Activated CD8-positive, alpha-beta memory T cell treated with anti-CD3 and anti-CD28 coated beads, Interleukin-2, amount 50 U/mL, for 48 hours (primary cell): ENCODE measurements around the gene ZCCHC8.
A peak's percentile ranks its signal among the peaks of the same experiment; 100 is the strongest.
"Not testable (repeated sequence)": the region's sequence is repeated elsewhere in the genome, so short reads cannot be mapped to it uniquely, and the experiment has no call there.

Source experiments
- DNase-seq: peaks from one replicate; pipeline ENCODE4 v3.0.0-alpha.2; 2020

Gene ZCCHC8

GRCh38 chr12:122506393-122506938, 5.7 kb upstream of the ZCCHC8 start:
- DNase-seq: no peak

GRCh38 chr12:122505419-122506051, 4.8 kb upstream of the ZCCHC8 start:
- no peak for DNase-seq

DNA sequence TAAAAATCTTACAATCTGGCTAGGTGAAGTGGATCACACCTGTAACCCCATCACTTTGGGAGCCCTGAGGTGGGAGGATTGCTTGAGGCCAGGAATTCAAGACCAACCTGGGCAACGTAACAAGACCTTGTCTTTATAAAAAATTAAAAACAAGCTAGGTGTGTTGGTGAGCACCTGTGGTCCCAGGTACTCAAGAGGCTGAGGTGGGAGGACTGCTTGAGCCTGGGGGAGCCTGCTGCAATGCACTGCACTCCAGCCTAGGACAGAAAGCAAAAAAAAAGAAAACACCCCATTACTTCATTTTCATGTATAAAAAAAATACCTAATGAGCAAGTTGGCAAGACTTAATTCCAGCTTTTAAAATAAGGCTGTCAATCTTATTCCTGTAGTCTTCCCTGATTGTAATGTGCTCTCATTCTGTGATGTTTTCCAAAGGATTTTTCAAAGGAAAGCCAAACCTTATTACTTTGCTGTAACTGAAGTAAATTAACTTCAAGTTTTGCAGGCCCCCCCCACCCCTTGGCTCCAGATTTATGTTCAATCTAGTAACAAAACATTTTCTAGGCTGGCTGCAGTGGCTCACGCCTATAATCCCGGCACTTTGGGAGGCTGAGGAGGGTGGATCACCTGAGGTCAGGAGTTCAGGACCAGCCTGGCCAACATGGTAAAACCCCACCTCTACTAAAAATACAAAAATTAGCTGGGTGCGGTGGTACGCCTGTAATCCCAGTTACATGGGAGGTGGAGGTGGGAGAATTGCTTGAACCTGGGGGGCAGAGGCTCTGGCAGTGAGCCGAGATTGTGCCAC, 3.3 kb upstream of the ZCCHC8 start:
- DNase-seq: no peak

DNA sequence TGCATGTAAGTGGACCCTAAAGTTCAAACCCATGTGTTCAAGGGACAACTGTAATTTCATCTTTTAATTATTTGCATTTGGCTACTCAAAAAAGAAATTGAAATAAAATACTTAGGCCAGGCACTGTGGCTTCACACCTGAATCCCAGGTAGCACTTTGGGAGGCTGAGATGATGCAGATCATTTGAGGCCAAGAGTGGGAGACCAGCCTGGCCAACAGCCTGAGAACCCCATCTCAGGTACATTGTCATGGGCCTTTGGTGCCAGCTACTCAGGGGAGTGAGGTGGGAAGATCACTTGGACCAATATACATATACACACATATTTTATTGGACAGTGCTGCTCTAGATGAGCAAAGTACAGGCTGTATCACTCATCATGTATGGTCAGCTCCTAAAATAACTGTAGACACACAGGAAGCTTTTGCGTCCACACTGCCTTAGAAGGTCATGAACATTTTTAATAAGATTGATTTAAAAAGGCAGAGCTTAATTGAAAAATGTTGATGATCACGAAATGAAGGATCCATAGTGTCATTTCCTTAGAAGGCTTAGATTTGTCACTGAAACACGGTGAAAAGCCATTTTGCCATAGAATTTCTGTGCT, 2.5 kb upstream of the ZCCHC8 start:
- DNase-seq: no peak

DNA sequence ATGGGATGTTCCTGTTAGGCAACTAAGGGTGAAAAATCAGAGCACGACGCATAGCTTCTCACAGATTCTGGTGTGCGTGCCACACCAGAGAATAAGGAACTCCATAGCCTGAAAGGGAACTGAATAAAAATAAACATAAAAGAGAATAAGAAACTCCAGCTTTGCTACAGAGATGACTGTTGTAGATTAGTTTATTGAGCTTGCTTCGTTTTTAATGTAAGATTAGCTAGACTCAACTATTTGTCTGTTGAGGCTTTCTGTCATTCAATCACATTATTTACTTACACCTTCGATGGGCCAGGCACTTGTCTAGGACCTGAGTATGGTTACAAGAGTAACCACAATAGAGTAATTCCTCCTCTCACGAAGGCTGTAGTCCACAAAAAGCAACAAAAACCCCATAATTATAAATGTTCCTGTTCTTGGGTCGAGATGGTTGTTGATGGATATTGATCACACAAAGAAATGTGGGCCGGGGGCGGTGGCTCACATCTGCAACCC, 807 bp upstream of the ZCCHC8 start:
- DNase-seq: no peak

- DNase-seq: peak; percentile 77
Observed at GRCh38 chr12:122499991-122500684, 594 bp downstream of the ZCCHC8 start.

DNA sequence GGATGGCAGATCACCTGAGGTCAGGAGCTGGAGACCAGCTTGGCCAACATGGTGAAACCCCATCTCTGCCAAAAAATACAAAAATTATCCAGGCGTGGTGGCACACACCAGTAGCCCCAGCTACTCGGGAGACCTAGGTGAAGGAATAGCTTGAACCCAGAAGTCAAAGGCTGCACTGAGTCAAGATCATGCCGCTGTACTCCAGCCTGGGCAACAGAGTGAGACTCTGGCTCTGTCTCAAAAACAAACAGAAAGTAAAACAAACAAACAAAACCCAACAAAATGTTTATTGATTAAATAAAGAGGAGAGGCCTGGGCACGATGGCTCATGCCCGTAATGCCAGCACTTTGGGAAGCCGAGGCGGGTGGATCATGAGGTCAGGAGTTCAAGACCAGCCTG, 5.5 kb downstream of the ZCCHC8 start:
- no peak for DNase-seq

DNA sequence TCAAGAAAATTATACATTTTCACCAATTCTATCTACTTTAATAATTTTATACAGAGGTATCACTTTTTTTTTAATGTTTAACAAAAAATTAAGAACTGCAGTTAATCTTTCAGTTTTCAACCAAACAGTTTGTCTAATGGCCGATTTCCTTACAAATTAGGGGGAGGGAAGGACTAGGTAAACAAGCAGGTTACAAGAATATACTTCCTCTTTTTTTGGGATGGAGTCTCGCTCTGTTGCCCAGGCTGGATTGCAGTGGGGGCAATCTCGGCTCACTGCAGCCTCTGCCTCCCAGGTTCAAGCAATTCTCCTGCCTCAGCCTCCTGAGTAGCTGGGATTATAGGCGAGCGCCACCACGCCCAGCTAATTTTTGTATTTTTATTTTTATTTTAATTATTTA, 7.5 kb downstream of the ZCCHC8 start:
- not testable (repeated sequence) for DNase-seq

DNA sequence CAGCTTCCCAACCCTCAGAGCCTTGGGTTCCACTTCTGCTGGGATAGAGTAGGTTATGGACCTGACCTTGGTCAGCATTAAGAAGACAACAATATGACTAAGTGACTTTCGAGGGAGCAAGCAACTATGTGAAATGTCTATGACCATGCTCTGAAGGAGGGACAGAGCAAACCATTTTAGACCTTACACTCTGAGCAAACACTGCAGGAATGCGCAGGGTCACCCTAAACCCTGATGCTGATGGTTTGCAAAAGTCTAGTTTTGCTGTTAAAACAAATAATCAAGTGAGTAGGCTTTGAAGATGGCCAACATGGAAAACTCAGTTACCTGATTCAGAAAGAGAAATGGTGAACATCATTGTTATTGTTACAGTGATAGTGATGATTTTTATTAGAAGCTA, 8.7 kb downstream of the ZCCHC8 start:
- no peak for DNase-seq

- DNase-seq: no peak
Observed at GRCh38 chr12:122489038-122489437, 11.7 kb downstream of the ZCCHC8 start.

- not testable (repeated sequence) for DNase-seq
Observed at GRCh38 chr12:122487807-122488206, 12.9 kb downstream of the ZCCHC8 start.

DNA sequence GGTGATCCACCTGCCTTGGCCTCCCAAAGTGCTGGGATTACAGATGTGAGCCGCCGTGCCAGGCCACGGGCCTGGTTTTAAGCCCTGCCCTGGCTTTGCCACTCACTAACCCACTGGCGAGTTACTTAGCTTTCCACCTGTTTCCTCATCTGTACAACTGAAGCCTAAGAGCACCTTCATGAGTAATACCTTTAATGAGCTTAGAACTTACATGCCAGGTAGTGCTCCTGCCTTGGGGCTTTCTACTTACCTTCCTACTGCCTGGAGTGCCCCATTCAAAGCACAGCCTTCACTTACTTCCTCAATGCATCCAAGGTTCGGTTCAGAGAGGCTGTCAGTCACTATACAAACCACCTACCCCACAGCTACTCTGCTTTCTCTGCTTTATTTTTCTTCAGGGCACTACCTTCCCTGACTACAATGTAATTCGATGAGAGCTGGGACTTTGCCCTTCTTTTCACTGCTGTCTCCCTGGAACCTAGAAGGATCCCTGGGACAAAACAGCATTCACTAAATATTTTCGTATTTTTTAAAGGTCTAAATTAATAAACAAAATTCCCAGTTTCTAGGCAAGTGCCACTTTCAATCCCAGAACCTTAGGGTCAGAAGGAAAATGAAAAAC, 13.8 kb downstream of the ZCCHC8 start:
- DNase-seq: no peak

GRCh38 chr12:122486360-122486759, 14.4 kb downstream of the ZCCHC8 start:
- not testable (repeated sequence) for DNase-seq

GRCh38 chr12:122484385-122484784, 16.3 kb downstream of the ZCCHC8 start:
- not testable (repeated sequence) for DNase-seq

DNA sequence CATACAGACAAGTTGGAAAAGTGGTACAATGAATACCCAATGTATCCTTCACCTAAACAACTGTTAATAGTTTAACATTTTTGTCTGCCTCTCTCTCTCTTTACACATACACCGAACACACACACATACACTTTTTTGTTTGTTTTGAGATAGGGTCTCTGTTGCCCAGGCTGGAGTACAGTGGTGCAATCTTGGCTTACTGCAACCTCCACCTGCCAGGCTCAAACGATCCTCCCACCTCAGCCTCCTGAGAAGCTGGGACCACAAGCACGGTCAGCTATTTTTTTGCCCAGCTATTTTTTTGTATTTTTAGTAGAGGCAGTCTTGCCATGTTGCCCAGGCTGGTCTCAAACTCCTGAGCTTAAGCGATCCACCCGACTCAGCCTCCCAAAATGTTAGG, 16.8 kb downstream of the ZCCHC8 start:
- no peak for DNase-seq

DNA sequence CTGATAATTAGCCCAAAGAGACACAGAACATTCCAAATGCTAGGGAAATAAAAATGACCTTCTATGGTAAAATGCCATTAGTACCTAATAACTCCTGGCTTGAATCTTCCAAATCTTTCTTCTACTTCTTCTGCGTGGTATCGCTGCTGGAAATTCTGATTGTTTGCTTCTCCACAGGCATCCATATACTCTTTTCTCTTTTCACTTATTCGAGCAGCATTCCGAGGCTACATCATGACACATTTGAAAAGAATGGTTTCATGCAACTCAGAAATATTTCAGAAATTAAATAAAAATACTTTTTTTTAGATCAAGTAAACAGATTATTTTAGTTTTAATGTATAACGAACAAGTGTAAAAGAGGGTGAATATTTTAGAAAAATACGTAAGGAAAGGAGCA, 18.9 kb downstream of the ZCCHC8 start:
- DNase-seq: no peak

GRCh38 chr12:122480753-122481152, 20.0 kb downstream of the ZCCHC8 start:
- no peak for DNase-seq

GRCh38 chr12:122474324-122474716, 26.4 kb downstream of the ZCCHC8 start:
- peak; percentile 22 for DNase-seq

- DNase-seq: peak; percentile 69
Observed at GRCh38 chr12:122473543-122474323, 27.0 kb downstream of the ZCCHC8 start.

GRCh38 chr12:122471324-122472226, 29.2 kb downstream of the ZCCHC8 start:
- no peak for DNase-seq

- peak; percentile 40 for DNase-seq
Observed at GRCh38 chr12:122470576-122470975, 30.2 kb downstream of the ZCCHC8 start.
